Measurements from ENCODE around the gene SELENOS.
"Not testable (repeated sequence)": the region's sequence is repeated elsewhere in the genome, so short reads cannot be mapped to it uniquely, and the experiment has no call there.

The SELENOS gene

GRCh38 chr15:101296418-101297405 lies 19.4 kb upstream of the SELENOS start:
- H4K20me1 ChIP-seq = peaks cover 33% of the 10 kb centered on the region
- H3K9ac ChIP-seq = no peak overlapping the region; the same call in 1 of the 2 replicates
- H3K4me1 ChIP-seq = peaks cover 42% of the 10 kb centered on the region
- H3K27me3 ChIP-seq = no peaks in the 10 kb centered on the region
- H3K4me3 ChIP-seq = no peak overlapping the region
- peaks cover 7% of the 10 kb centered on the region for H3K36me3 ChIP-seq
- no peaks in the 10 kb centered on the region for H3K9me3 ChIP-seq
- no peak overlapping the region for H3K27ac ChIP-seq
- peak overlapping the region; percentile 94 for H3K4me2 ChIP-seq
- no peak for TF ChIP-seq Cebpa-rat (IDR thresholded peaks at IDR 0.05)

- H3K36me3 ChIP-seq = peaks cover 17% of the 10 kb centered on the region
- peaks cover 40% of the 10 kb centered on the region for H3K4me1 ChIP-seq
- peak overlapping the region; percentile 90 for H3K4me3 ChIP-seq
- peak overlapping the region; percentile 94 for H3K4me2 ChIP-seq
- peak overlapping the region; percentile 98 for H3K27ac ChIP-seq
- no peaks in the 10 kb centered on the region for H3K27me3 ChIP-seq
- peaks cover 43% of the 10 kb centered on the region for H4K20me1 ChIP-seq
- H3K9ac ChIP-seq = peak overlapping the region; percentile 98
- no peaks in the 10 kb centered on the region for H3K9me3 ChIP-seq
- no peak for TF ChIP-seq Cebpa-rat (IDR thresholded peaks at IDR 0.05)
Measured at GRCh38 chr15:101295607-101296161, 18.4 kb upstream of the SELENOS start.

- Histone ChIP-seq H3K9ac (peak within 1 kb of the TSS; percentile 98), H3K27me3 (no peaks in the 10 kb centered on the region), H3K36me3 (peaks cover 24% of the 10 kb centered on the region), H3K4me2 (peak within 1 kb of the TSS; percentile 94), H3K27ac (peak within 1 kb of the TSS; percentile 98), H3K4me3 (peak within 1 kb of the TSS; percentile 90), H4K20me1 (peaks cover 50% of the 10 kb centered on the region), H3K9me3 (no peaks in the 10 kb centered on the region), H3K4me1 (peaks cover 37% of the 10 kb centered on the region)
- TF ChIP-seq Cebpa-rat (IDR thresholded peaks at IDR 0.05) = no peak
Measured at GRCh38 chr15:101294731-101295606, 17.7 kb upstream of the SELENOS start, which contains the start of gene SNRPA1. Gene SNRPA1, minus strand, starts transcription at chr15:101295248. Its CDS starts 70 bp downstream, at chr15:101295178.

- no peaks in the 10 kb centered on the region for H3K27me3 ChIP-seq
- peaks cover 41% of the 10 kb centered on the region for H3K36me3 ChIP-seq
- H3K4me1 ChIP-seq = peaks cover 37% of the 10 kb centered on the region
- peak overlapping the region; percentile 94 for H3K4me2 ChIP-seq
- H3K9me3 ChIP-seq = no peaks in the 10 kb centered on the region
- TF ChIP-seq Cebpa-rat (IDR thresholded peaks at IDR 0.05) = no peak
- H3K9ac ChIP-seq = peak overlapping the region; percentile 98
- peak overlapping the region; percentile 90 for H3K4me3 ChIP-seq
- 0 out of 2 replicates have a peak overlapping the region, but pooled peaks have one; percentile 98 for H3K27ac ChIP-seq
- H4K20me1 ChIP-seq = peaks cover 69% of the 10 kb centered on the region
Measured at GRCh38 chr15:101293122-101293521, 15.8 kb upstream of the SELENOS start.

GRCh38 chr15:101288905-101289513 lies 11.7 kb upstream of the SELENOS start:
- peaks cover 79% of the 10 kb centered on the region for H3K36me3 ChIP-seq
- H3K4me1 ChIP-seq = peaks cover 23% of the 10 kb centered on the region
- H3K4me2 ChIP-seq = no peak overlapping the region
- TF ChIP-seq Cebpa-rat (IDR thresholded peaks at IDR 0.05) = no peak
- no peak overlapping the region for H3K27ac ChIP-seq
- H3K9ac ChIP-seq = no peak overlapping the region
- H4K20me1 ChIP-seq = peaks cover 100% of the 10 kb centered on the region
- no peak overlapping the region for H3K4me3 ChIP-seq
- H3K9me3 ChIP-seq = no peaks in the 10 kb centered on the region
- H3K27me3 ChIP-seq = no peaks in the 10 kb centered on the region

- not testable (repeated sequence) for H3K4me3 ChIP-seq, H3K4me2 ChIP-seq, H3K4me1 ChIP-seq, H3K9me3 ChIP-seq, H3K27ac ChIP-seq, H3K27me3 ChIP-seq, H3K9ac ChIP-seq
- H4K20me1 ChIP-seq = peaks cover 100% of the 10 kb centered on the region
- peaks cover 95% of the 10 kb centered on the region for H3K36me3 ChIP-seq
Measured at GRCh38 chr15:101287342-101287741, 10.1 kb upstream of the SELENOS start.

GRCh38 chr15:101286471-101287114 lies 9.3 kb upstream of the SELENOS start:
- Histone ChIP-seq H3K27ac (no peak overlapping the region), H3K36me3 (peaks cover 95% of the 10 kb centered on the region), H3K4me3 (no peak overlapping the region), H3K4me1 (no peaks in the 10 kb centered on the region; the same call in 1 of the 2 replicates), H3K4me2 (no peak overlapping the region), H3K9me3 (no peaks in the 10 kb centered on the region), H3K9ac (no peak overlapping the region), H4K20me1 (peaks cover 100% of the 10 kb centered on the region), H3K27me3 (no peaks in the 10 kb centered on the region)
- TF ChIP-seq Cebpa-rat (IDR thresholded peaks at IDR 0.05) = no peak

- H3K4me2 ChIP-seq = no peak overlapping the region
- no peak overlapping the region for H3K9ac ChIP-seq
- no peaks in the 10 kb centered on the region for H3K27me3 ChIP-seq
- no peaks in the 10 kb centered on the region for H3K9me3 ChIP-seq
- H3K4me3 ChIP-seq = no peak overlapping the region
- peaks cover 84% of the 10 kb centered on the region for H4K20me1 ChIP-seq
- H3K4me1 ChIP-seq = no peaks in the 10 kb centered on the region
- no peak for TF ChIP-seq Cebpa-rat (IDR thresholded peaks at IDR 0.05)
- no peak overlapping the region for H3K27ac ChIP-seq
- peaks cover 98% of the 10 kb centered on the region for H3K36me3 ChIP-seq
Measured at GRCh38 chr15:101283931-101284330, 6.6 kb upstream of the SELENOS start.

- Histone ChIP-seq H3K4me2 (no peak overlapping the region), H3K27ac (no peak overlapping the region), H3K27me3 (no peaks in the 10 kb centered on the region), H3K4me3 (no peak overlapping the region), H3K4me1 (peaks cover 18% of the 10 kb centered on the region), H3K9ac (no peak overlapping the region), H4K20me1 (peaks cover 80% of the 10 kb centered on the region), H3K9me3 (no peaks in the 10 kb centered on the region), H3K36me3 (peaks cover 75% of the 10 kb centered on the region)
- TF ChIP-seq Cebpa-rat (IDR thresholded peaks at IDR 0.05) = no peak
Measured at GRCh38 chr15:101280007-101280406, 2.7 kb upstream of the SELENOS start.

Measured in BLaER1 (cell line).